HG02870 (cell line): Measurements from ENCODE around the gene TMEM183A.

Experiments
- ATAC-seq: cut with Tn5 transposase; IDR thresholded peaks from one replicate; pipeline ENCODE4 v1.9.1; 2021; ENCODE audit warnings: mild to moderate bottlenecking, moderate library complexity; ENCODE audit not compliant: unreplicated experiment

Gene TMEM183A

DNA sequence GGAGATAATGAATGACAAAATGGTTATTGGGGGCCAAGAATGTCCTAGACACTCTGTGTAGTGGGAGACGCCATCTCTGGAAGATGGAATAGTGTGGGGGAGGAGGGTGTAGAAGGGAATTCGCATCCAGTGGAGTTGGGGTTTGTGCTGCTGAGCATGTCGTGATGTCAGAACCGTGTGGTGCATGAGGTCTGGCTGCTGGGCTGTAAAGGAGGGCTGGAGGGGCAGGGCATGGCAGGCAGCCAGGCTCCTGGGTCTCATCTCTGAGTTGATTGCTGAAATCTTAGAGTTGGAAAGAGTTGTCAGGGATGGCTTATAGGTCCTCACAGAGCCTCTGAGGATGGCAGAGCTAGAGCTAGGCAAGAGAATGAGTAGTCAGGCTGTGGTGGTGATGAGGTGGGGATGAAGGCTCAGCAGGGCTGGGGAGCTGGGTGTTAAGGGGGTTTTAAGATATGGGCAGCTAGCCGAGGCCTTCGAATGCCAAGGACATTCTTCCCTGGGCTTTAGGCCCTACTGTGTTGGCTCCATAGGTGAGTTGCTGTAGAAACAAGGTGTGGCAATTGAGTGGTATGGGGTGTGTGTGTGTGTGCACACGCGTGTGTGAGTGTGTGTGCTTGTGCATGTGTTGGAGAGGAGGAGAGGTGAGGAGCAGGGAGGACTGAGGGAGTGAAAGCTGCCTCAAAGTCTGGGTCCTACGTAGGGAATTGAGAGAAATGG is 21.1 kb downstream of the TMEM183A start:
- ATAC-seq, result no peak

DNA sequence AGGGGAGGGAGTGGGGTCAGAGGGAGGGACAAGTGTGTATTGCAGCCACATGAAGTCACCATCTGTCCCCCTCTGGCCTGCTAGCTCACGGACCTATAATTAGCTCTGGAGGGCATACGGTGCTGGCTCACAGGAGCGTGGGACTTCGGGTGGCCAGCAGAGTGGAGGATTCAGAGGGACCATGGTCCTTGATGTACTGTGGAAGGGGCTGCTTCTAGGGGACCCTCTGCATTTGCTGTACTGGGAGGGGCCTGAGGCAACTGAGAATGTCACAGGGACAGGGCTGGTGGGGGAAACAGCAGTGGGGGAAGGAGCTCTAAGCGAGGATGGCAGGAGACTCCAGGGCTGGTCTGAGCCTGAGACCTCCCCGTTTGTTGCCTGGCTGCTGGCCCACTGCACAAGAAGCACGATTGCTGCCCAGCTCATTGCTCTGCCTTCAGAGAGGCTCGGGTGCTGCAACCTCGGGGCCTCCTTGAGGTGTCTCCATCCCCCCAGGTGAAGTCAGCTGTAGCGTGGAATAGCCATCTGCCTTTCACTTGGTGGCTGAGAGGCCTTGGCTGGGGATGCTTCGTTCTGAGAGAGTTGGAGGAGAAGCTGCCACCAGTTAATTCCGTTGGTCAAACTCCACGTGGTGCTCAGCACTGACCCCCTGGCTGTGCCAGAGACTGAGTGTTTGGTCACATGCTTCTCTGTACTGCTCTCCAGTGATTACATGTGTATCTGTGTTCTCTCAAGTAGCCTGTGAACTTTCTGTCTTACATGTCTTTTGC is 21.8 kb downstream of the TMEM183A start:
- ATAC-seq, result no peak

DNA sequence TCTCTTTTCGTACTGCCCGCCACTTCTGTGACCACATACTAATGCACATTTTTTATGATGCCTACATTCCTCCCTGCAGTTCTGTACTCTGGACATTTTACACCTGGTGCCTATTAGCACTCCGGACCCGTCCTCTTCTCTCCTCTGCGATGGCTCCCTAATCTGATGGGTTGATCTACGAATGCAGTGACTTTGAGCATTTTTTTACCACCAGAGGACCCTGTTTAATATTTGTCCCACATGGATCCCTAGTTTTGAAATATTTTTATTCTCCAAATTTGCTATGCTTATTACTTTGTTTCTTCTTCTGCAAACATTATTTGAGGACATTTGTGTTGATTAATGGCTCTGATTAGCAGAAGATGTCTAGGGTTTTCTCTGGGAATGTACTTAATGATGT is 24.3 kb downstream of the TMEM183A start:
- no peak for ATAC-seq

DNA sequence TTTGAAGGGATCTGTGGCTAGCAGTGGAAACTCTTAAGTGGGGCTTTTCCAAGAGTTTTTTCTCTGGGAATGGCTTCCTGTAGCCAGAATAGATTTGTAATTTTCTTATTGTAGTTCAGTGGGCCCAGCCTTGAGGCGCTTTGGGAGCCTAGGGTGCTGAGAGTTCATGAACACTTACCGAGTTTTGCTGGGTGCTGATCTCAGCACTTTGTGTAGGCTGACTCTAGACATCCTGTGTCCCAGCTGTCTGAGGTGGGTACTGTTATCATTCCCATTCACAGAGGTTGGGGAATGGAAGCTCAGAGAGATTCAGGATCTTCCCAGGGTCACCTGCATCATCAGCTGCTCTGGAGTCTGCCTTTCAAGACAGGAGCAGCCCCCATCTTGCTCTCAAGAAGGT is 26.1 kb downstream of the TMEM183A start:
- ATAC-seq, result no peak

DNA sequence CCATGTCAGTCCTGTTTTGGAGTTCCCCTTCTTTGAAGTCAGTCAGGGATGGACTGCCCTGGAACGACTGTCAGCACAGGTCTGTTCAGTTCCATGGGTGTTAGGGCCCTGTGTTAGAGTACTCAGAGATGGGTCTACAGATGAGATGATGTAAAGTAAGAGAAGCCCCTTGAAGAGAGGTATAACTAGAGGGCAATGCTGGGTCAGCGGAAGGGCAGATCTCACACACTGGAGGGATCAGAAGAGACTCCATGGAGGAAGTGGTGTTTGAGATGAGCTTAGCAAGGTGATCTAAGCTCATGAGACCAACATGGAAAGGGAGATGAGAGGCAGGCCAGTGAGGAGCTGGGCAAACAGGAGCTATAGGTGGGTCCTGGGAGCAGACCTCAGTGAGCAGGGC is 26.7 kb downstream of the TMEM183A start:
- no peak for ATAC-seq

DNA sequence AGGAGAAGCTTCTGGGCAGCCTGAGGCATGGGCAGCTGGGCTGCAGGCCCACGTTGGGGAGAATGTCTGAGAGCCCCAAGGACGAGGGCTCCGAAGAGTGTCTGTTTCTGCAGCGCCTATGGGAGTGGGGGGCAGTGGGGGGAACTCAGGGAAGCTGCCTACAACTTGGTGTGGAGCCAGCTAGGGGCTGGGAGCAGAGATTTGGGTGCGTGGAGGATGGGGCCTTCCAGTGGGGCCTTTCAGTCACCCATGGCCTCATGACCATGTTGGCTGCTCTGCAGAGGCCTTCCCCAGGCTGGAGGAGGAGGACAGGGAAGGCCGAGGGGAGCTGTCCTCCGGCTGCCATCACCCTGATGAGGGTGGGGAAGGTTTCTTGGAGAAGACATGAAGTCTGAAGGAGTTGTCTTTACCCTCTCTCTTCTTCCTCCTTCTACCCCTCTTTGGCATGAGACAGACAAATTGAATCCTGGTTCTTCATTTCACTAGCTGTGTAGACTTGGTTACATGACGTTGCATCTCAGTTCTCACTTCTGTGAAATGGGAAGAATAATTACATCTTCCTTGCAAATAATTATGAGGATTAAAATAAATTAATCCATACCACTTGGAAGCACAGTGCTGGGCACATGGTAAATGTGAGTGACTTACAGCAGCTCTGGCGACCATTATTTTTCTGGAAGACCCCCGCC is 27.4 kb downstream of the TMEM183A start:
- no peak for ATAC-seq

DNA sequence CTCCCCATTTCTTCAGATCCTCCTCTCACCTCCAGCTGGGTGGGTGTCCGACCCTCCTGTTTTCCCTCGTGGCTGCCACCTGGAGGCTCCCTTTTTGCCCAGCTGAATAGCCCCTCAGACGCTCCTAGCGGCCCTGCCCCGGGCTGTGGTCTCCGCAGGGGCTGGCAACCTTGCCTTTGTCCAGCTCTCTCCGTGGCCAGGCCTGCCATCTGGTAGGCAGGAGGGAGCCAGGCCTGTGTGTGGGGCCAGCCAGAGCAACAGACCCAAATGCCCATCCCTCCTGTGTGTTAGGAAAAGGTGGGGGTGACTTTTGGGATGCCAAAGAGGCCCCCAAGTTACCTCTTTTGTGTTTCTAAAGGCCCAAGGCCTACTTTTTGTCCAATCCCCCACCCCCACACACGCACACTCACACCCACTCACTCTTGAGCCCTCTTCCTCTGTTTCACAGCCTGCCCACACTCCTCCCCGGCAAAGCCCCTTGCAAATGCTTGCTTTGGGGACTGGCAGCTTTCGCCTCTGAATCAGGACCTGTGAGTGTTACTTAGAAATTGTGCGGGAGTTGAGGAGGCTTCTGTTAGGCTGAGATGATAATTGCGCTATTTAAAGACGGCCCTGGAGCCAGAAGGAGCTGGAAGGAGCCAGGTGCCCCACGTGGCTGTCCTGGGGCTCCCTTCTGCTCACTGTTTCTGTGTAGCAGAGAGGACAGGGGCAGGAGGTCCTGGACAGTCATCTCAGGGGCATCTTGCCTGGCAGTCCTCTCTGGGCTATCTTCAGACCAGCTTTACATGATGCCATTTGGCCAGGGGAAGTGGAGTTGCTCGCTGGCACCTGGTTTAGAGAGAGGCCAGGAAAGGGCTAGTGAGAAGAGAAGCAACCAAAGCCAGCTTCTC is 28.2 kb downstream of the TMEM183A start:
- ATAC-seq, result no peak

DNA sequence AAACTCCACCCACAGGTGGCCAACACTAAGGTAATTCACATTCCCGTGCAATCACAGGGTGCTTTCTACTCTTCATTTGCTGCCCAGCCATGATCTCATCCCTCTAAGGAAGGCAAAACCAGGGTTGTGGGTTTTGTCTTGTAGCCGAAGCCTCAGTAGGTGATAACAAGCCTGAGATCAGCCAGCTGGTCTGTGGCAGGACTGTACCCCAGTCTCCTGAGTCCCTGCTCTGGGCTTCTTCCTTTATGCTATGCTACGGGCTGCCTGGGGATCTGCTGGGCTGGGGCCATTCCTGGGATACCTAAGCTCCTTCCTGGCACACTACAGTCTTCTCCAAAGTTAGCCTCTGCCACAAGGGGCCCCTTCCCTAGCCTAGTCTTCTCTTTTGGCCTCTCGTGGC is 29.0 kb downstream of the TMEM183A start:
- ATAC-seq, result no peak

DNA sequence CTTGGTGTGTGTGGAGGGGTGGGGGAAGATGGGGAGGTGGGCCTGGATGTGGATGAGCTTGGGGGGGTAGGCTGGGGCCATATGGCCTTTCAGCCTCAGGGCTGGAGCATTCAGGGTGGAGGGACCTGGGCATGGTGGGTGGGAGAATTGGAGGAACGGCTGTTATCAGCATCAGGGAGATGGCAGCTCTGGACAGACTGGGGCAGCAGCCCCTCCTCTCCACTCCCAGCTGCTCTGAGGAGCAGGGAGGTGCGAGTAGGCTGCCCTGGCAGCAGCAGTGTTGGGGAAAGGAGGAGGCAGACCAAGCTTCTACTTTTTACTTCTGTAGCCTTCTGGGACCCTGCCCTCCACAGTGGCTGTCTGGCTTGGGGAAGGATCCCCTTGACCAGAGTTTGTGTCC is 29.4 kb downstream of the TMEM183A start:
- no peak for ATAC-seq

DNA sequence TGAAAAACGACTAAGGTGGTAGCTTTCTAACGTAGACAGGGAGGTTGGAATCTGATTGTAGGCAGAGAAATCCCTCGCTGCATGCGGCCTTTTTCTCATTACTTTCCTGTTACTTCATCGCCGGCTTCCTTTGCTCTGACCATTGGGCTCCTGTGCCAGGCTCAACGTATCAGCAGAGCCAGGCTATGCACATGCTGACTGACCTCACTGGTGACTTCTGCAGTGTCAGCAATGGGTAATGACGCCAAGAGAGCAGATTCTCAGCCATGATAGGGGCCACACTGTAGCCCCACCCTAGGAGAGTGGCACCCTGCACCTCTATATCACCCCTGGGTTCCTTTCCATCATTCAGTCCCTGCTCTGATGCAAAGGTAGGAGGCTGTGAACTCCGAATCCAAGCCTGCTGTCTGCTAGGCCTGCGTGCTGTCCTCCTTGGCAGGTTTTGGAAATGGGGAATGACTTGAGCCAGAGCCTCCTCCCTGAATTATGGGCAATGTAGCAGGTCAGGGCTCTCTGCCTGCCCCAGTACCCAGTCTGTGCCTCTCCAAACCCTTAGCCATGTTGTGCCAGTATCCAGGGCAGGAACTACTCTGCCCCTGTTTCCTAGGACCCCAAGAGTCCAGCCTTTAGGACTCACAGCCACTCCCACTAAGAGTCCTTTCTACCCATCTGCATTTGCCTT is 30.5 kb downstream of the TMEM183A start:
- ATAC-seq, result no peak

DNA sequence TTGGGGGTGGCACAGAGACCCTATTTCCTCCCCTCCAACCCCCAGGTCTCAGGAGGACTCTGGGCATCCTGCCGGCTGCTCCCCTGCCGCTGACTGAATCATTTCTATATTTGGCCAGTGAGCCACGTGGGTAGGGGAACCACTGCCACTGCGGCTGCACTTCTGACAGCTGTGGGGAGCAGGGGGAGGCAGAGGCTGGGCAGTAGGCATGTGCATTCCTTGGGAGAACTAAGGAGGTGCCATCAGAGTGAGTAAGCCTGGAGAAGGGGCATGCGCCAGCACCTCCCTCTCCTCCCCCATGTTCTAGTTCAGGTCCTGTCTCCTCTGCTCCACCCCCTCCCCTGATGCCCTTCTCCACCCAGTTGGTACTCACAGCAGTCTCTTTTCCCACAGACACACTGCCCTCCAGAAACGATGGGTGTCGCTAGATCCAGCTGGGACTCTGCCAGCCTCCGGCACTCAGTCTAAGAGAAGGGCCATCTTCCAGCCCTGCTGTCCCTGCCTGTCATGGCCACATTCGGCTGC is 31.1 kb downstream of the TMEM183A start:
- no peak for ATAC-seq

DNA sequence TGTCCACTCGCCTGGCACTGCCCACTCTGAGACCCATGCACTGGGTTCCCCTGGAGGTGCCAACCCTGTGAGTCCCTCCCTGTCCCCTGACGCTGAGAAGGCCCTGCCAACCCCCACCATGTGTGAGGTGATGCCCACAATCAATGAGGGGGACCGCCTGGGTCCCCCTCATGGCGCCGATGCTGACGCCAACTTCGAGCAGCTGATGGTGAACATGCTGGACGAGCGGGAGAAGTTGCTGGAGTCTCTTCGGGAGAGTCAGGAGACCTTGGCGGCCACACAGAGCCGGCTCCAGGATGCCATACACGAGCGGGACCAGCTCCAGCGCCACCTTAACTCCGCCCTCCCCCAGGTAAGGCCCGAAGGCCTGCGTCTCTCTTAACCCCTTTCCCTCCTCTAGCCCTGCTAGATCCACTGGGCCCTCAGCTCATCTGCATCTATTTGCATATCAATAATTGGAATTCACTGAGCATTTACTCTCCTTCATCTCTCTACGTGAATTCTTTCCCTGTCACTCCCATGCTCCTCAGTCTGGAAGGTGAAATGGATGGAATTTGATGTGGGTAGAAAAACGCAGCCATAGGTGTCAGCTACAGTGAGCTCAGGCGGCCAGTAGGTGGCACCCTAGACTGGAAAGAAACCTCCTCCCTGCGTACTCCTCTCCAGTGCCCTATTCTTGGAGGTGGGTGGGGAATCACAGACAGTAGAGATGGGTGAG is 31.9 kb downstream of the TMEM183A start:
- no peak for ATAC-seq

DNA sequence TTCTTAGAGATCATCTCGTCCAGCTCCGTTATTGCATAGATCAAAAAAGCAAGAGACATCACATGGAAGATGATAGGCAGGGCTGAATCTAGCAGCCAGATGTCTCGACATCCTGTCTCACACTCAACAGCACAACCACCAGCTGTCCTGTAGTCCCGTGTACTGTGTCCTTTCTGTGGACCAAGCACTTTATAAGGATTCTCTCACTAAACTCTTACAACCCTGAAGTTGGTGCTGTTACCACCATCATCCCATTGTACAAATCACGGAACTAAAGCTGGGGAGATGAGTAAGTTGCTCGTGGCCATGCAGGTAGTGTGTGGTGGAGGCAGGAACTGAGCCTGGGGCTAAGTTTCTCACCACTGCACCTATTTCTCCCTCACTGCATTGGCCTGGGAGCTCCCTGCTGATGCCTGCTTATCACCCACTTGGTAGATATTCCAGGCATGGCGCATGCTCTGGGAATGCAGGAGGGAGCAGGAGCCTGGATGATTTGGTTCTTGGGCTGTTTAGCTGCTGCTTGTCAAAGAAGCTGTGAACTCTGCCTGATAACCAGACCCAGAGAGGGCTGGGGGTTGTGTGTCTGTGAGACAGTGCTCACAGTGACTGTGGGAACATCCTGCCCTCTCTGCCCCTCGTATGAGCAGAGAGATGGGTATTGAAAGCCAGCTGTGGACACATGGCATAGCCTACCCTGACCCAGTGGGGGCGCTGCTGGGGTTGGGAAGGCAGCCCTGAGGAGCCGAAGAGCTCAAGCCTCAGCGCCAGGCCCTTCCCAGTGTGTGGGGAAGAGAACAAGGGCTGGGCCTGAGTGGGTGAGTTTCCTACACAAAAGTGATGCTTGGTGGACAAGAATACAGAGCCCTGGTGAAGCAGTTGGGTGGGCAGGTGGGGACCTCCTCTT is 32.7 kb downstream of the TMEM183A start:
- no peak for ATAC-seq

DNA sequence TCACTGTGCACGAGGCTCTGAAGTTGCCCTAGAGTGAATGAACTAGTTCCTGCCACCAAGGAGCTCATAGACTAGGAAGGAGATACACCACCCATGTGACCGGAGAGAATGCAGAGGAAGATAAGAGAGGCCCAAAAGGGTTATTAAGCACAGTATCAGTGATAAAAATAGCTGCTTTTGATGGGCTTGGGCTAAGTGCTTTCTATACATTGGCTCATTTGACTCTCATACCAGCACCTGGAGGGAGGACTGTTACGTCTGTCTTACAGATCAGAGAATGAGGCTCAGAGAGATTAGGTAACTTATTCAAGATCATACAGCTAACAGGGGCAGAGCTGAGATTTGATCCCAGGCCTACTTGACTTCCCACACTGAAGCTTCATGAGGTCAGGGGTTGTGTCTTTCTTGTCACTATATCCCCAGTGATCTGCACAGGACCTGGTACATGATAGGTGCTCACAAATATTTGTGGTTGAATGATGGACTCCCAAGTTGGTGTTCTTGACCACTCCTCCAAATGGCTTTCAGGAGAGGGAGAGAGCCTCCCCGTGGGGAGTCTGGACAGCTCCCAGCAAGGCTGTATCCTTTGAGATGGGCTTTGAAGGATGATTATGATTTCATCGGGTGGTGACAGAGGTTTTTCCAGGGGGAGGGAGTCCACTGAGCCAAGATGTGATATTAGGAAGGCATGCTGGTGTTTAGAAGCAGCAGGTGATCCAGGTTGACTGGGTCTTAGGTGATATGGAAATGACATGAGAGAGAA is 33.5 kb downstream of the TMEM183A start:
- ATAC-seq, result no peak

DNA sequence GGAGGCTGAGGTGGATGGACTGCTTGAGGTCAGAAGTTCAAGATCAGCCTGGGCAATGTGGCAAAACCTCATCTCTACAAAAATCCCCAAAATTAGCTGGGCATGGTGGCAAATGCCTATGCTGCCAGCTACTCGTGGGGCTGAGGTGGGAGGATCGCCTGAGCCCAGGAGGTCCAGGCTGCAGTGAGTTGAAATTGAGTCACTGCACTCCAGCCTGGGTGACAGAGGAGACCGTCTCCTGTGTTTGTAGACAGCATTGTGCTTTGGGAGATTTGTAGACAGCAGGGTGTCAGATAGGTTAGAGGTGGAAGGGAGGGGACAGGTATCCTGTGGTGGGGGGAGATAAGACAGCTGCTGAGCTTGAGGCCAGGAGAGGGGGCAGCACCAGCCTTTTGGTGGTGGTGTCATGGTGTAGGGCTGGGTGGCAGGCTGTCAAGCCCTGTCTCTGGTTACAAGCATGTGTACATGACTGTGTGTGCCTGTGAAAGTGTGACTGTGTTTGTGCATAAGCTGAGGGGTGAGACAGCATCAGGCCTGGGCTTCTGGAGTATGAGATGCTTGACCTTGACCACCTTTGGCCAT is 34.3 kb downstream of the TMEM183A start:
- ATAC-seq, result no peak

DNA sequence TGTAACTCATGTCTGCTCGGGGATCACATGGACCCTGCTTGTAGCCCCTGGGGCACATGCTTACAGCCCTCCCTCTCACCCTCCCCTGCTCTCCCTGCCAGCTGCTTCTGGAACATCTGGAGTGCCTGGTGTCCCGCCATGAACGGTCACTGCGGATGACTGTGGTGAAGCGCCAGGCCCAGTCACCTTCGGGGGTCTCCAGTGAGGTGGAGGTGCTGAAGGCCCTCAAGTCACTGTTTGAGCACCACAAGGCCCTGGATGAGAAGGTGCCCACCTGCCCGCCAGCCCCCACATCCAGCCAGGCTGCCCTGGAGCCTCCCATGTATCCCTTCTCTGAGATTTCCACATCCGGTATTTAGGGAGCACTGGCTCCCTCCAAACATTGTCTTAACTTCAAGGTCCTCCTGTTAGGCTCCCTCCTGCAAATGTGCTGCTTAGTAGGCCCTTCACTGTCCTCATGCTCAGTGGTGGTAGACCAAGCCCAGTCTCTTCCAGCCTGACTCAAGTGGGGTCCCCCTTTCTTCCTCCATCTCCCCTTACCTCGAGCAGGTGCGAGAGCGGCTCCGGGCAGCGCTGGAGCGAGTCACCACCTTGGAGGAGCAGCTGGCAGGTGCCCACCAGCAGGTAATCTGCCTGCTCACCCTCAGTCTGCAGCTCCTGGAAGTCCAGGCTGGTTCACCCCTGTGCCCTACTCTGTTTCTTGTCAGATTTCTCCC is 36.8 kb downstream of the TMEM183A start:
- no peak for ATAC-seq
